GM20000 (cell line): ENCODE data around the gene CHST11.

Experiments
- DNase-seq: peaks from one replicate; pipeline ENCODE4 v3.0.0; 2012; ENCODE audit warnings: low spot score
- CTCF ChIP-seq: IDR thresholded peaks from 2 replicates; pipeline ENCODE4 v1.5.1; 2012; ENCODE audit warnings: mild to moderate bottlenecking, control low read depth; ENCODE audit errors: extremely low read depth, missing control alignments

Gene CHST11

GRCh38 chr12:104466709-104467345, 10.1 kb downstream of the CHST11 start:
- TF ChIP-seq CTCF = no peak
- DNase-seq = no peak

- DNase-seq = no peak
- no peak for TF ChIP-seq CTCF
These were observed 10.6 kb downstream of the CHST11 start for GRCh38 chr12:104467346-104467837.

- no peak for TF ChIP-seq CTCF
- no peak for DNase-seq
These were observed 11.6 kb downstream of the CHST11 start for GRCh38 chr12:104468371-104468770.

GRCh38 chr12:104469066-104469465, 12.3 kb downstream of the CHST11 start:
- no peak for TF ChIP-seq CTCF
- DNase-seq = no peak

- no peak for DNase-seq
- TF ChIP-seq CTCF = no peak
These were observed 12.8 kb downstream of the CHST11 start for GRCh38 chr12:104469523-104469922.

- no peak for DNase-seq
- TF ChIP-seq CTCF = no peak
These were observed 13.8 kb downstream of the CHST11 start for GRCh38 chr12:104470521-104470920.

- DNase-seq = no peak
- TF ChIP-seq CTCF = no peak
These were observed 14.6 kb downstream of the CHST11 start for GRCh38 chr12:104471336-104471735.
